ENCODE data around the gene DGAT2.

DGAT2 gene

GRCh38 chr11:75822541-75822940 is 54.0 kb downstream of the DGAT2 start:
- POLR2A ChIA-PET: no interaction called here
- no peak overlapping the region for H3K4me3 ChIP-seq (ENCODE audit: low read depth, low read length)
- TF ChIP-seq CTCF (IDR thresholded peaks at IDR 0.05; ENCODE audit: insufficient read depth, low read length, missing control alignments): no peak
- CTCF ChIA-PET: interaction anchor here (1.1 to 3.4 kb wide), 4 partner anchors 9 to 385 kb away, joined by 3 to 14 read pairs (median 6); no protein-coding TSS in a partner anchor
- DNase-seq (ENCODE audit: low read depth, low spot score): no peak

GRCh38 chr11:75823415-75823814 is 54.8 kb downstream of the DGAT2 start:
- no peak for DNase-seq (ENCODE audit: low read depth, low spot score)
- POLR2A ChIA-PET: no interaction called here
- no peak overlapping the region for H3K4me3 ChIP-seq (ENCODE audit: low read depth, low read length)
- TF ChIP-seq CTCF (IDR thresholded peaks at IDR 0.05; ENCODE audit: insufficient read depth, low read length, missing control alignments): no peak
- CTCF ChIA-PET: interaction anchor here (1.0 to 3.4 kb wide), 3 partner anchors 8 to 20 kb away, joined by 3 to 14 read pairs (median 3); no protein-coding TSS in a partner anchor

GRCh38 chr11:75823946-75824345 is 55.4 kb downstream of the DGAT2 start:
- no peak overlapping the region for H3K4me3 ChIP-seq (ENCODE audit: low read depth, low read length)

GRCh38 chr11:75826461-75827230 is 58.1 kb downstream of the DGAT2 start:
- ChIA-PET CTCF (interaction anchor here (1.0 to 2.0 kb wide), 5 partner anchors 12 to 492 kb away, joined by 3 to 6 read pairs (median 4); no protein-coding TSS in a partner anchor), POLR2A (interaction anchor here (0.6 to 0.7 kb wide), 2 partner anchors 20 to 25 kb away, joined by 3 to 4 read pairs; no protein-coding TSS in a partner anchor)
- no peak overlapping the region for H3K4me3 ChIP-seq (ENCODE audit: low read depth, low read length)
- no peak for TF ChIP-seq CTCF (IDR thresholded peaks at IDR 0.05; ENCODE audit: insufficient read depth, low read length, missing control alignments)
- DNase-seq (ENCODE audit: low read depth, low spot score): no peak

More at GRCh38 chr11:75823946-75824345, 55.4 kb downstream of the DGAT2 start:
- ChIA-PET POLR2A (no interaction called here), CTCF (interaction anchor here (1.0 to 3.4 kb wide), 3 partner anchors 9 to 43 kb away, joined by 3 to 14 read pairs (median 5); no protein-coding TSS in a partner anchor)
- no peak for DNase-seq (ENCODE audit: low read depth, low spot score)
- no peak for TF ChIP-seq CTCF (IDR thresholded peaks at IDR 0.05; ENCODE audit: insufficient read depth, low read length, missing control alignments)

GRCh38 chr11:75827562-75827961 is 59.0 kb downstream of the DGAT2 start:
- DNase-seq (ENCODE audit: low read depth, low spot score): no peak
- H3K4me3 ChIP-seq (ENCODE audit: low read depth, low read length): no peak overlapping the region
- TF ChIP-seq CTCF (IDR thresholded peaks at IDR 0.05; ENCODE audit: insufficient read depth, low read length, missing control alignments): no peak
- ChIA-PET POLR2A (no interaction called here), CTCF (interaction anchor here (1.0 to 2.0 kb wide), 5 partner anchors 11 to 491 kb away, joined by 3 to 6 read pairs (median 4); no protein-coding TSS in a partner anchor)

- POLR2A ChIA-PET: no interaction called here
- TF ChIP-seq CTCF (IDR thresholded peaks at IDR 0.05; ENCODE audit: insufficient read depth, low read length, missing control alignments): no peak
Observed at GRCh38 chr11:75831915-75832502, 63.4 kb downstream of the DGAT2 start.

More at GRCh38 chr11:75831915-75832502, 63.4 kb downstream of the DGAT2 start:
- CTCF ChIA-PET: interaction anchor here (0.7 to 1.7 kb wide), 8 partner anchors 8 to 320 kb away, joined by 3 to 5 read pairs (median 3); no protein-coding TSS in a partner anchor
- no peak overlapping the region for H3K4me3 ChIP-seq (ENCODE audit: low read depth, low read length)
- no peak for DNase-seq (ENCODE audit: low read depth, low spot score)
